IgD-negative memory B cell (primary cell): Measurements from ENCODE around the gene MCC. TPM values are rescaled to one million over a fixed set of nuclear protein-coding genes. Genes with fewer than 3 reads are reported as not detected.

Experiments used
- H3K27ac Mint-ChIP-seq, 3 donors: one replicate each; pipeline ENCODE4 v1.8.0; 2020 to 2022; ENCODE audit warnings: mild to moderate bottlenecking in 3 of 3, mixed read lengths in 3 of 3, moderate library complexity in 1 of 3
- H3K27me3 Mint-ChIP-seq: one replicate; pipeline ENCODE4 v1.8.0; 2021; ENCODE audit warnings: mixed read lengths
- H3K36me3 Mint-ChIP-seq: one replicate; pipeline ENCODE4 v1.8.0; 2020; ENCODE audit warnings: mild to moderate bottlenecking, mixed read lengths
- H3K4me1 Mint-ChIP-seq, 3 donors: one replicate each; pipeline ENCODE4 v1.8.0; 2020 to 2022; ENCODE audit warnings: mixed read lengths in 3 of 3, mild to moderate bottlenecking in 1 of 3
- H3K4me3 Mint-ChIP-seq, 4 donors: one replicate each; pipeline ENCODE4 v1.8.0; 2020 to 2022; ENCODE audit warnings: mild to moderate bottlenecking in 4 of 4, mixed read lengths in 4 of 4, moderate library complexity in 3 of 4
- H3K9me3 Mint-ChIP-seq, 3 donors: one replicate each; pipeline ENCODE4 v1.8.0; 2020 to 2021; ENCODE audit warnings: mixed read lengths in 3 of 3, mild to moderate bottlenecking in 1 of 3
- polyA plus RNA-seq: library from polyadenylated mRNA; unstranded; fragments of 300-500 nt; fragmentation: Illumina TruSeq; gene quantifications from one replicate; pipeline ENCODE4 v1.2.3, GENCODE V29; 2021

MCC gene
- polyA plus RNA-seq, result 0.40 TPM

GRCh38 chr5:113487781-113488644 is at the start of gene MCC:
Gene MCC, minus strand, starts transcription at chr5:113488453.
- Mint-ChIP-seq H3K9me3 (peaks cover 16 to 21% (median 18%) of the 10 kb centered on the region in 3 donors), H3K27ac (no peak within 1 kb of the TSS), H3K4me3 (peak within 1 kb of the TSS; percentile 30 to 91 (median 78)), H3K36me3 (peaks cover 7% of the 10 kb centered on the region), H3K27me3 (peaks cover 54% of the 10 kb centered on the region), H3K4me1 (peaks cover 0 to 7% (median 3%) of the 10 kb centered on the region in 3 donors)

GRCh38 chr5:113531481-113532159 is 43.4 kb upstream of the MCC start:
- no peaks in the 10 kb centered on the region for H3K4me1 Mint-ChIP-seq
- H3K36me3 Mint-ChIP-seq, result peaks cover 27% of the 10 kb centered on the region
- H3K4me3 Mint-ChIP-seq, result no peak overlapping the region

DNA sequence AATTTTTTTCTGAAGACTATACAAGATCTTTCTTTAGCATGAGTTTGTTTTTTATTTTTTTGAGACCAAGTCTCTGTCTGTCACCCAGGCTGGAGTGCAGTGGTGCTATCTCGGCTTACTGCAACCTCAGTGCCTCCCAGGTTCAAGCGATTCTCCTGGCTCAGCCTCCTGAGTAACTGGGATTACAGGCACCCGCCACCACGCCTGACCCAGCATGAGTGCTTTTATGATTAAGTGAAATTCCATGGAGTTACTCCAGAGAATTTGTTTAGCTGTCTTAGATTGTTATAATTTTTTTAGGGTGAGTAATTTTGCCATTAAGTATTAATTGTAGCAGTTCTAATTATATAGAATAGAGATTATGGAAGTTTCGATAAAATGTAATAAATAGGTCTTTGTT is 39.5 kb upstream of the MCC start:
- Mint-ChIP-seq H3K27me3 (no peaks in the 10 kb centered on the region), H3K9me3 (peaks cover 2 to 11% (median 4%) of the 10 kb centered on the region in 3 donors), H3K27ac (no peak overlapping the region), H3K36me3 (peaks cover 27% of the 10 kb centered on the region), H3K4me3 (no peak overlapping the region), H3K4me1 (peaks cover 15 to 20% (median 17%) of the 10 kb centered on the region in 3 donors)

More at GRCh38 chr5:113531481-113532159, 43.4 kb upstream of the MCC start:
- H3K9me3 Mint-ChIP-seq, result peaks cover 2 to 11% (median 4%) of the 10 kb centered on the region in 3 donors
- no peaks in the 10 kb centered on the region for H3K27me3 Mint-ChIP-seq
- H3K27ac Mint-ChIP-seq, result no peak overlapping the region

DNA sequence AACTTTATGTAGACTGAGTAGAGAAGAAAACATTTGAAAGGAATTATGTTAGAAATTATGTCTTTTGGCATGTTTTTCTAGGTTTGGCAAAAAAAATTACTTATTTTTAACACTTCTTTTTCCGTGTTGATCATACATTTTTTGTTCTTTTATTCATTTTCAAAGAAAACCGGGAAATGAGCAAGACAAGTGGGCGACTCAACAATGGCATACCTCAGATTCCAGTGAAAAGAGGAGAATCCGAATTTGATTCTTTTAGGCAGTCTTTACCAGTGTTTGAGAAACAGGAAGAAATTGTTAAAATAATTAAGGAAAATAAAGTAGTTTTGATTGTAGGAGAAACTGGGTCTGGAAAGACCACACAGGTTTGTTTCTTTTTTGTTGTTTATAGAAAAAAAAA is 38.2 kb upstream of the MCC start:
- Mint-ChIP-seq H3K27me3 (no peaks in the 10 kb centered on the region), H3K4me3 (no peak overlapping the region), H3K36me3 (peaks cover 20% of the 10 kb centered on the region), H3K9me3 (peaks cover 2 to 8% (median 4%) of the 10 kb centered on the region in 3 donors), H3K4me1 (peaks cover 16 to 27% (median 22%) of the 10 kb centered on the region in 3 donors), H3K27ac (no peak overlapping the region)

- H3K27me3 Mint-ChIP-seq, result no peaks in the 10 kb centered on the region
These were observed 36.7 kb upstream of the MCC start for GRCh38 chr5:113524927-113525326.

DNA sequence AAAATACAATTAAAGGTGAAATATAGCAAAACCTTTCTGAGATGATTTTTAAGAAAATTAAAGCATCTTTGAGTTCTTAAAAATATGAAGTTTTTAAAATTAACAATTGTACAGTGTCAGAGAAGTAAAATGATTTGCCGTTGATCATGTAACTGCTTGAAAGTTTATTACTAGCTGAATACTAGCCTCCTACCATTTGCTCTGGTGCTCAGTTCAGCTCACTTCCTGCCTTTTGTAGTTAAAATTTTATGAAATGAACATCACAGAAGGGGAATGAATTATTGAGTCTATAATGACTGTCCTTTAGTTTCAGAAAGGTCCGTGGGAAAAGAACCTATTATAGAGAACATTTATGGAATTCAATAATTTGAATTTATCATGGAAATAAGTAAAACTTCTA is 34.9 kb upstream of the MCC start:
- Mint-ChIP-seq H3K4me3 (no peak overlapping the region), H3K27me3 (no peaks in the 10 kb centered on the region), H3K27ac (peak overlapping the region in 1 of 3 donors; percentile 41), H3K36me3 (peaks cover 12% of the 10 kb centered on the region), H3K9me3 (peaks cover 0 to 4% (median 0%) of the 10 kb centered on the region in 3 donors), H3K4me1 (peaks cover 24 to 38% (median 36%) of the 10 kb centered on the region in 3 donors)

More at GRCh38 chr5:113524927-113525326, 36.7 kb upstream of the MCC start:
- H3K4me1 Mint-ChIP-seq, result peaks cover 24 to 36% (median 32%) of the 10 kb centered on the region in 3 donors
- peak overlapping the region in 1 of 4 donors; percentile 81 for H3K4me3 Mint-ChIP-seq
- H3K27ac Mint-ChIP-seq, result peak overlapping the region in 2 of 3 donors; percentile 40 to 69
- peaks cover 17% of the 10 kb centered on the region for H3K36me3 Mint-ChIP-seq
- H3K9me3 Mint-ChIP-seq, result peaks cover 0 to 4% (median 0%) of the 10 kb centered on the region in 3 donors

GRCh38 chr5:113520899-113521298 is 32.6 kb upstream of the MCC start:
- Mint-ChIP-seq H3K36me3 (peaks cover 12% of the 10 kb centered on the region), H3K27me3 (no peaks in the 10 kb centered on the region), H3K27ac (peak overlapping the region in 1 of 3 donors; percentile 3), H3K9me3 (peaks cover 0 to 4% (median 0%) of the 10 kb centered on the region in 3 donors), H3K4me3 (no peak overlapping the region), H3K4me1 (peaks cover 31 to 48% (median 45%) of the 10 kb centered on the region in 3 donors)

GRCh38 chr5:113520429-113520828 is 32.2 kb upstream of the MCC start:
- peaks cover 12% of the 10 kb centered on the region for H3K36me3 Mint-ChIP-seq
- no peak overlapping the region for H3K4me3 Mint-ChIP-seq
- peaks cover 0 to 4% (median 0%) of the 10 kb centered on the region in 3 donors for H3K9me3 Mint-ChIP-seq
- no peaks in the 10 kb centered on the region for H3K27me3 Mint-ChIP-seq
- peaks cover 35 to 51% (median 48%) of the 10 kb centered on the region in 3 donors for H3K4me1 Mint-ChIP-seq
- no peak overlapping the region for H3K27ac Mint-ChIP-seq

- H3K9me3 Mint-ChIP-seq, result peaks cover 0 to 4% (median 0%) of the 10 kb centered on the region in 3 donors
- no peak overlapping the region for H3K27ac Mint-ChIP-seq
- H3K36me3 Mint-ChIP-seq, result peaks cover 11% of the 10 kb centered on the region
- H3K4me3 Mint-ChIP-seq, result no peak overlapping the region
- H3K27me3 Mint-ChIP-seq, result no peaks in the 10 kb centered on the region
- H3K4me1 Mint-ChIP-seq, result peaks cover 34 to 51% (median 47%) of the 10 kb centered on the region in 3 donors
These were observed 31.2 kb upstream of the MCC start for GRCh38 chr5:113519412-113519811.

DNA sequence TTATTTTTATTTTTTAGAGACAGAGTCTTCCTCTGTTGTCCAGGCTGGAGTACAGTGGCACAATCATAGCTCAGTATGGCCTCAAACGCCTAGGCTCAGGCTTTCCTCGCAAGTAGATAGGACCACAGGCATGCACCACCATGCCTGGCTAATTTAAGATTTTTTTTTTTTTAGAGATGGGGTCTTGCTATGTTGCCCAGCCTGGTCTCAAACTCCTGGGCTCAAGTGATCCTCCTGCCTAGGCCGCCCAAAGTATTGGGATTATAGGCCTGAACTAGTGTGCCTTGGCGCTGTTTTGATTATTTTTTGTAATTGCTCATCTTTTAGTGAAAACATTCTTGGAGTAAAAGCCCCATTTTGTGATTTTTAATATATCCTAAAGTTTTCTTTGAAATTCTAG is 30.6 kb upstream of the MCC start:
- no peak overlapping the region for H3K27ac Mint-ChIP-seq
- no peak overlapping the region for H3K4me3 Mint-ChIP-seq
- peaks cover 32 to 51% (median 47%) of the 10 kb centered on the region in 3 donors for H3K4me1 Mint-ChIP-seq
- peaks cover 0 to 4% (median 0%) of the 10 kb centered on the region in 3 donors for H3K9me3 Mint-ChIP-seq
- H3K27me3 Mint-ChIP-seq, result no peaks in the 10 kb centered on the region
- H3K36me3 Mint-ChIP-seq, result peaks cover 11% of the 10 kb centered on the region

GRCh38 chr5:113514289-113514635 is 26.0 kb upstream of the MCC start:
- Mint-ChIP-seq H3K4me1 (peaks cover 23 to 35% (median 30%) of the 10 kb centered on the region in 3 donors), H3K9me3 (no peaks in the 10 kb centered on the region), H3K27ac (peak overlapping the region; percentile 89 to 97 (median 95)), H3K36me3 (peaks cover 1% of the 10 kb centered on the region), H3K4me3 (peak overlapping the region; percentile 90 to 98 (median 94)), H3K27me3 (peaks cover 6% of the 10 kb centered on the region)

GRCh38 chr5:113513384-113514288 is 25.4 kb upstream of the MCC start, which contains the start of gene YTHDC2:
Gene YTHDC2, plus strand, starts transcription at chr5:113513694. Its CDS starts 202 bp downstream, at chr5:113513896.
- Mint-ChIP-seq H3K4me1 (peaks cover 23 to 35% (median 30%) of the 10 kb centered on the region in 3 donors), H3K36me3 (peaks cover 1% of the 10 kb centered on the region), H3K27me3 (peaks cover 6% of the 10 kb centered on the region), H3K4me3 (peak within 1 kb of the TSS; percentile 90 to 98 (median 94)), H3K27ac (peak within 1 kb of the TSS; percentile 89 to 97 (median 95)), H3K9me3 (no peaks in the 10 kb centered on the region)

DNA sequence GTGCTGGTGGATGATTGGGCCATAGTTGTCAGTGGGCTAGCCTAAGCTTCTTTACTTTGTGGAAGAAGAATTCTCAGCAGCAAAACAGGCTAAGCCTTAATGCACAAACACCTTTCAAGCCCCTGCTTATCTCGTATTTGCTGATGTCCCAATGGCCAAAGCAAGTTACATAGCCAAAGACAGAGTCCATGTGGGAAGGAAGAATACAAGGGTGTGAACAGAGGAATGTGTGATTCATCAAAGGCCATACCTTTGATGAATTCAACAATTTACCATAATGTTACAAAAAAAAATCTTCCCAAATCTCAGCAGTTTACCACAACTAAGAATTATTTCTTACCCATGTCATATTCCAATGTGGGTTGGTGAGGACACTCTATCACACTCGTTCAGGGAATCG is 24.1 kb upstream of the MCC start:
- Mint-ChIP-seq H3K27ac (peak overlapping the region in 1 of 3 donors; percentile 89), H3K9me3 (no peaks in the 10 kb centered on the region), H3K36me3 (peaks cover 1% of the 10 kb centered on the region), H3K27me3 (peaks cover 14% of the 10 kb centered on the region), H3K4me1 (peaks cover 22 to 33% (median 32%) of the 10 kb centered on the region in 3 donors), H3K4me3 (peak overlapping the region in 2 of 4 donors; percentile 58 to 70)

DNA sequence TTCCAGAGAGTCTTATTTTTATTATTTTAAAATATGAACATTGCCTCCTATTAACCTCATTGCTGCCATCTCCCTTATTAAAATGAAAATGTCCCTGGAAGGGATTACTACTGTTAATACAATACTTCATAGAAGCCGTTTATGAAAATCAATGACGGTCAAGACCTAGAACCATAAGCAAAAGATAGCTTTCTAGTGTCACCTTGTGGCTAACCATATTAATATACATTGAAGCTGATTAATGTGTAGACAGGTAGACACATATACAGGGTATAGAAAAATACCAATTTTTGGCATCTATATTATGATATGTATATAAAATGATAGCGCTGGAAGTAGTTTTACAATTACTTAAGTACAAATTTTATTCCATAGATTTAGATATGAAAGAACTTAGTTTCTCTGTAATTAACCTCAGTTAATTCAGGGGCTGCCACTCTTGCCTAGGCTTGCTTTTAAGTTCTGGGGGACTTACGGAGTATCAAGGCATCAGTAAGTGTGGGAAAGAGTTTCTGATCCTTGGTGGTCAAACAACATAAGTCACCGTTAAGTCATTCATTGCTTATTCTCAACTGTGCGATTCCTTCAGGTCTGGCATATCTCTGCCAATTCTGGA is 22.7 kb upstream of the MCC start:
- H3K9me3 Mint-ChIP-seq, result no peaks in the 10 kb centered on the region
- peaks cover 15 to 25% (median 23%) of the 10 kb centered on the region in 3 donors for H3K4me1 Mint-ChIP-seq
- no peak overlapping the region for H3K27ac Mint-ChIP-seq
- peaks cover 25% of the 10 kb centered on the region for H3K27me3 Mint-ChIP-seq
- H3K36me3 Mint-ChIP-seq, result peaks cover 2% of the 10 kb centered on the region
- peak overlapping the region in 1 of 4 donors; percentile 58 for H3K4me3 Mint-ChIP-seq
